Measurements from ENCODE around the gene DDRGK1. TPM values are rescaled to one million over a fixed set of nuclear protein-coding genes. Genes with fewer than 3 reads are reported as not detected.

The DDRGK1 gene
- total RNA-seq, 1 donor from 2014 or later: 59.3 TPM

Other genes starting within 250 kb of the DDRGK1 start
- not detected for gene GNRH2, start 161.1 kb downstream of the DDRGK1 start, total RNA-seq
- gene MRPS26, start 158.6 kb downstream of the DDRGK1 start, total RNA-seq: 36.5 TPM
- gene OXT, start 133.1 kb downstream of the DDRGK1 start, total RNA-seq: 1.5 TPM
- 0.96 TPM for gene AVP, start 120.0 kb downstream of the DDRGK1 start, total RNA-seq
- gene FASTKD5, start 44.8 kb downstream of the DDRGK1 start, total RNA-seq: 15.4 TPM
- 3.7 TPM for gene UBOX5, start 44.8 kb downstream of the DDRGK1 start, total RNA-seq
- 6.2 TPM for gene LZTS3, start 31.1 kb downstream of the DDRGK1 start, total RNA-seq
- 38.0 TPM for gene ITPA, start 4.8 kb upstream of the DDRGK1 start, total RNA-seq
- 1.2 TPM for gene SLC4A11, start 34.5 kb upstream of the DDRGK1 start, total RNA-seq
- 26.1 TPM for gene DNAAF9, start 203.0 kb upstream of the DDRGK1 start, total RNA-seq